ENCODE measurements around the gene DYSF.

GRCh38 chr2:71685073-71685848 is 231.9 kb downstream of the DYSF start:
- TF ChIP-seq, protein P1, sequence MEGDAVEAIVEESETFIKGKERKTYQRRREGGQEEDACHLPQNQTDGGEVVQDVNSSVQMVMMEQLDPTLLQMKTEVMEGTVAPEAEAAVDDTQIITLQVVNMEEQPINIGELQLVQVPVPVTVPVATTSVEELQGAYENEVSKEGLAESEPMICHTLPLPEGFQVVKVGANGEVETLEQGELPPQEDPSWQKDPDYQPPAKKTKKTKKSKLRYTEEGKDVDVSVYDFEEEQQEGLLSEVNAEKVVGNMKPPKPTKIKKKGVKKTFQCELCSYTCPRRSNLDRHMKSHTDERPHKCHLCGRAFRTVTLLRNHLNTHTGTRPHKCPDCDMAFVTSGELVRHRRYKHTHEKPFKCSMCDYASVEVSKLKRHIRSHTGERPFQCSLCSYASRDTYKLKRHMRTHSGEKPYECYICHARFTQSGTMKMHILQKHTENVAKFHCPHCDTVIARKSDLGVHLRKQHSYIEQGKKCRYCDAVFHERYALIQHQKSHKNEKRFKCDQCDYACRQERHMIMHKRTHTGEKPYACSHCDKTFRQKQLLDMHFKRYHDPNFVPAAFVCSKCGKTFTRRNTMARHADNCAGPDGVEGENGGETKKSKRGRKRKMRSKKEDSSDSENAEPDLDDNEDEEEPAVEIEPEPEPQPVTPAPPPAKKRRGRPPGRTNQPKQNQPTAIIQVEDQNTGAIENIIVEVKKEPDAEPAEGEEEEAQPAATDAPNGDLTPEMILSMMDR (IDR thresholded peaks at IDR 0.05), result no peak
- TF ChIP-seq POLR2A (IDR thresholded peaks at IDR 0.05), result no peak
